Colonic mucosa (tissue), 4 donors: Measurements from ENCODE around the gene MAMSTR. TPM values are rescaled to one million over a fixed set of nuclear protein-coding genes. Genes with fewer than 3 reads are reported as not detected.

ENCODE experiments used
- DNase-seq: peaks from one replicate; pipeline ENCODE4 v3.0.0-alpha.2; 2020
- H3K27ac ChIP-seq: fragments of 200-600 bp; one replicate; pipeline ENCODE4 v1.8.0; 2021
- H3K27me3 ChIP-seq: fragments of 200-600 bp; one replicate; pipeline ENCODE4 v1.8.0; 2021
- H3K36me3 ChIP-seq: fragments of 200-600 bp; one replicate; pipeline ENCODE4 v1.8.0; 2021
- H3K4me1 ChIP-seq: fragments of 200-600 bp; one replicate; pipeline ENCODE4 v1.8.0; 2021; ENCODE audit warnings: mild to moderate bottlenecking
- H3K4me3 ChIP-seq: fragments of 200-600 bp; one replicate; pipeline ENCODE4 v1.8.0; 2021
- H3K9ac ChIP-seq, 2 donors: one replicate each; pipeline ENCODE4 v1.7.0; 2013; ENCODE audit warnings: control low read depth in 2 of 2, low read depth in 2 of 2, low read length in 2 of 2
- H3K9me3 ChIP-seq: fragments of 200-600 bp; one replicate; pipeline ENCODE4 v1.8.0; 2021
- CTCF ChIP-seq: fragments of 200-600 bp; IDR thresholded peaks from one replicate; pipeline ENCODE4 v1.8.0; 2022; ENCODE audit warnings: antibody characterized with exemption, mild to moderate bottlenecking
- intact Hi-C: fragments of 100-400 bp; cut with DNase I; formaldehyde crosslinking; loops from one replicate; pipeline ENCODE4 v1.14.1; 2022
- total RNA-seq, 2 donors: library from RNA; stranded (reverse); fragmentation: NEBNext Ultra II Directional in 1 of 2; extraction: Animal tissue kit (Norgen Biotek cat#: 25700) in 1 of 2; gene quantifications; one replicate each; pipeline ENCODE4 v1.2.1, GENCODE V29; 2021
- donor health status: healthy.
- donor health status: DM: no; HTN: no; CAD: no.
- donor health status: DM: no; HTN: no; CAD: no.

Gene MAMSTR
- total RNA-seq, 2 donors from 2014 or later, result 0.35 to 1.2 TPM

GRCh38 chr19:48670699-48671445 lies 48.7 kb downstream of the MAMSTR start:
- Histone ChIP-seq H3K9ac (no peak overlapping the region), H3K27ac (no peak overlapping the region), H3K9me3 (no peaks in the 10 kb centered on the region), H3K27me3 (no peaks in the 10 kb centered on the region), H3K36me3 (no peaks in the 10 kb centered on the region), H3K4me3 (no peak overlapping the region), H3K4me1 (no peaks in the 10 kb centered on the region)
- TF ChIP-seq CTCF, result no peak
- intact Hi-C loops, result no loop called here
- no peak for DNase-seq

GRCh38 chr19:48669903-48670668 lies 49.4 kb downstream of the MAMSTR start:
- no peak for TF ChIP-seq CTCF
- no peak overlapping the region for H3K27ac ChIP-seq
- no peaks in the 10 kb centered on the region for H3K9me3 ChIP-seq
- H3K4me1 ChIP-seq, result no peaks in the 10 kb centered on the region
- no peak for DNase-seq
- intact Hi-C loops, result no loop called here
- no peaks in the 10 kb centered on the region for H3K27me3 ChIP-seq
- no peaks in the 10 kb centered on the region for H3K36me3 ChIP-seq
- H3K4me3 ChIP-seq, result no peak overlapping the region
- no peak overlapping the region for H3K9ac ChIP-seq

DNA sequence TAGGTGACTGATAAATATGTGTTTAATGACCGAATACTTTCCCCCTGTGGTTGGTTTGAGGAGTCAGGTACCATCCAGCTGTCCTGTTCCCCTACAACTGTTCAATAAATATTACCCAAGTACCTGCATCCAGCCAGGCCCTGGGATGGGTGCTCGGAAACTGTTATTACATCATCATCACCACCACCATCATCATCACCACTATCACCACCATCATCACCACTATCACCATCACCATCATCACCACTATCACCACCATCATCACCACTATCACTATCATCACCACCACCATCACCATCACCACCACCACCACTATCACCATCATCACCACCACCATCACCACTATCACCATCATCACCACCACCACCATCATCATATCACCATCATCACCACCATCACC lies 50.8 kb downstream of the MAMSTR start:
- TF ChIP-seq CTCF, result no peak
- intact Hi-C loops, result no loop called here
- no peak overlapping the region for H3K4me3 ChIP-seq
- H3K9ac ChIP-seq, result no peak overlapping the region
- H3K9me3 ChIP-seq, result no peaks in the 10 kb centered on the region
- no peak for DNase-seq
- H3K27ac ChIP-seq, result no peak overlapping the region
- no peaks in the 10 kb centered on the region for H3K36me3 ChIP-seq
- no peaks in the 10 kb centered on the region for H3K27me3 ChIP-seq
- no peaks in the 10 kb centered on the region for H3K4me1 ChIP-seq

GRCh38 chr19:48668332-48668731 lies 51.2 kb downstream of the MAMSTR start:
- H3K9me3 ChIP-seq, result no peaks in the 10 kb centered on the region
- H3K27me3 ChIP-seq, result no peaks in the 10 kb centered on the region
- no peak overlapping the region for H3K4me3 ChIP-seq
- H3K36me3 ChIP-seq, result no peaks in the 10 kb centered on the region
- intact Hi-C loops, result no loop called here
- TF ChIP-seq CTCF, result no peak
- no peaks in the 10 kb centered on the region for H3K4me1 ChIP-seq
- no peak overlapping the region for H3K27ac ChIP-seq
- no peak overlapping the region for H3K9ac ChIP-seq
- no peak for DNase-seq

DNA sequence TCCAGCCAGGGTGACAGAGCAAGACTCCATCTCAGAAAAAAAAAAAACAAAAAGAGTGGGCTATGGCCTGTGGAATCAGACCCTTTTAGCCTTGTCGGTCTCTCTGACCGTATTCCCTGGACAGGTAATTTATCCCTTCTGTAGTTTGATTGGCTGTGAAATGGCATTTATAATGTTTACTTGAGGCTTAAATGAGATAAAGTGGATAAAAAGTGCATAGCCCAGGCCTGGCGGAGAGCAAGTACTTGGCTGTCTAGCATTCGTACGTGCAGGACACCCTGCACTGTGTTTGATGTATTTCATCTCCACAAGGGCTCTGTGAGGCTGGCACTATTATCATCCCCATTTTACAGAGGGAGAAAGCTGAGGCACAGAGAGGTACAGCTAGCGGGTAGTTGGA lies 53.7 kb downstream of the MAMSTR start:
- no peaks in the 10 kb centered on the region for H3K36me3 ChIP-seq
- H3K9me3 ChIP-seq, result no peaks in the 10 kb centered on the region
- no peak for DNase-seq
- no peaks in the 10 kb centered on the region for H3K27me3 ChIP-seq
- no peak overlapping the region for H3K9ac ChIP-seq
- H3K4me3 ChIP-seq, result no peak overlapping the region
- no peaks in the 10 kb centered on the region for H3K4me1 ChIP-seq
- H3K27ac ChIP-seq, result no peak overlapping the region
- intact Hi-C loops, result no loop called here
- TF ChIP-seq CTCF, result no peak
